HepG2 (cell line): ENCODE measurements around the gene ZNF17. TPM values are rescaled to one million over a fixed set of nuclear protein-coding genes. Genes with fewer than 3 reads are reported as not detected.

Experiments used
- ARID5B ChIP-seq: IDR thresholded peaks from 2 replicates; pipeline ENCODE4 v1.4.0; 2020; ENCODE audit warnings: mild to moderate bottlenecking, missing genetic modification reagents
- CBX5 ChIP-seq: sonication (generic); formaldehyde crosslinking; IDR thresholded peaks from 2 replicates; pipeline ENCODE4 v1.4.0; 2020; ENCODE audit warnings: missing genetic modification reagents, borderline replicate concordance
- CEBPG ChIP-seq: IDR thresholded peaks from 2 replicates; pipeline ENCODE4 v1.6.1; 2016
- CSRNP2 ChIP-seq: sonication (generic); formaldehyde crosslinking; conservative IDR thresholded peaks from 2 replicates; pipeline ENCODE4 v1.8.0; 2022; ENCODE audit warnings: low read depth, missing genetic modification reagents
- GABPB1 ChIP-seq: IDR thresholded peaks from 2 replicates; pipeline ENCODE4 v1.6.1; 2016; ENCODE audit warnings: mild to moderate bottlenecking, missing genetic modification reagents, moderate library complexity, missing compliant biosample characterization
- HMG20B ChIP-seq: conservative IDR thresholded peaks from 2 replicates; pipeline ENCODE4 v1.6.1; 2016; ENCODE audit warnings: missing genetic modification reagents, missing compliant biosample characterization
- KDM2A ChIP-seq: sonication (generic); formaldehyde crosslinking; IDR thresholded peaks from 2 replicates; pipeline ENCODE4 v1.4.0; 2020; ENCODE audit warnings: low read depth, missing genetic modification reagents, borderline replicate concordance
- KMT2A ChIP-seq: sonication (generic); formaldehyde crosslinking; IDR thresholded peaks from 2 replicates; pipeline ENCODE4 v1.4.0; 2020; ENCODE audit warnings: missing genetic modification reagents
- MIXL1 ChIP-seq: IDR thresholded peaks from 2 replicates; pipeline ENCODE4 v1.6.1; 2016
- MTF2 ChIP-seq: sonication (generic); formaldehyde crosslinking; IDR thresholded peaks from 2 replicates; pipeline ENCODE4 v1.5.0; 2020; ENCODE audit warnings: missing genetic modification reagents, borderline replicate concordance
- NFKB2 ChIP-seq: sonication (generic); formaldehyde crosslinking; IDR thresholded peaks from 2 replicates; pipeline ENCODE4 v1.4.0; 2020; ENCODE audit warnings: missing genetic modification reagents, borderline replicate concordance
- NR0B2 ChIP-seq: sonication (generic); formaldehyde crosslinking; IDR thresholded peaks from 2 replicates; pipeline ENCODE4 v1.4.0; 2020; ENCODE audit warnings: mild to moderate bottlenecking, missing genetic modification reagents
- PHF21A ChIP-seq: sonication (generic); formaldehyde crosslinking; IDR thresholded peaks from 2 replicates; pipeline ENCODE4 v1.5.0; 2020; ENCODE audit warnings: mild to moderate bottlenecking, missing genetic modification reagents
- PRDM4 ChIP-seq: sonication (generic); formaldehyde crosslinking; IDR thresholded peaks from 2 replicates; pipeline ENCODE4 v1.9.0; 2021; ENCODE audit warnings: missing genetic modification reagents, borderline replicate concordance
- SALL2 ChIP-seq: sonication (generic); formaldehyde crosslinking; IDR thresholded peaks from 2 replicates; pipeline ENCODE4 v1.8.1; 2023; ENCODE audit warnings: mild to moderate bottlenecking, missing genetic modification reagents, inconsistent platforms
- SAP130 ChIP-seq: IDR thresholded peaks from 2 replicates; pipeline ENCODE4 v1.6.1; 2016; ENCODE audit warnings: low read depth
- STAG1 ChIP-seq: sonication (generic); formaldehyde crosslinking; IDR thresholded peaks from 2 replicates; pipeline ENCODE4 v1.4.0; 2020; ENCODE audit warnings: missing genetic modification reagents
- THAP11 ChIP-seq: IDR thresholded peaks from 2 replicates; pipeline ENCODE4 v1.6.1; 2016; ENCODE audit warnings: missing biosample characterization, missing genetic modification reagents
- YEATS2 ChIP-seq: sonication (generic); formaldehyde crosslinking; IDR thresholded peaks from 2 replicates; pipeline ENCODE4 v1.4.0; 2020; ENCODE audit warnings: missing genetic modification reagents, borderline replicate concordance
- ZFY ChIP-seq: sonication (generic); formaldehyde crosslinking; IDR thresholded peaks from 2 replicates; pipeline ENCODE4 v1.4.0; 2020; ENCODE audit warnings: missing genetic modification reagents
- ZNF263 ChIP-seq: sonication (generic); formaldehyde crosslinking; IDR thresholded peaks from 2 replicates; pipeline ENCODE4 v1.4.0; 2020; ENCODE audit warnings: missing genetic modification reagents
- ZNF331 ChIP-seq: sonication (generic); formaldehyde crosslinking; IDR thresholded peaks from 2 replicates; pipeline ENCODE4 v1.4.0; 2020; ENCODE audit warnings: missing genetic modification reagents
- ZNF768 ChIP-seq: sonication (generic); formaldehyde crosslinking; IDR thresholded peaks from 2 replicates; pipeline ENCODE4 v1.4.0; 2020; ENCODE audit warnings: missing genetic modification reagents
- polyA plus RNA-seq, 8 experiments: library from polyadenylated mRNA; depleted of rRNA in 3 of 8; stranded (reverse) in 7 of 8; unstranded in 1 of 8; fragments of >200 nt; fragmentation: Illumina TruSeq in 4 of 8; extraction: Trizol in 4 of 8; gene quantifications; 2 replicates each; pipeline versions ENCODE4 v1.2.1 to v1.2.3, GENCODE V29; 2011 to 2016; ENCODE audit warnings: low read depth in 4 of 8, missing spikeins in 1 of 8, mixed read lengths in 1 of 8; ENCODE audit not compliant: insufficient read depth in 1 of 8
- total RNA-seq, 5 experiments: library from RNA; depleted of rRNA; stranded (reverse); fragments of >200 nt; fragmentation: Illumina TruSeq; extraction: Trizol; gene quantifications; 2 replicates each; pipeline ENCODE4 v1.2.3, GENCODE V29; 2016; ENCODE audit warnings: low read depth in 1 of 5

The ZNF17 gene
- total and polyA plus RNA-seq, 2 of the 13 experiments (the other 11 are each of a cell fraction or from before 2014, with no cell fraction given), result 3.7 to 10.1 TPM

- TF ChIP-seq SAP130 (CRISPR knock-in tag) (peak; percentile 52; the same call in 1 of the 2 replicates), ARID5B (0 out of 2 replicates have a peak, but pooled peaks have one; percentile 21), ZFY (CRISPR knock-in tag) (peak; percentile 77), KMT2A (CRISPR knock-in tag) (peak; percentile 39; the same call in 1 of the 2 replicates), NFKB2 (CRISPR knock-in tag) (peak; percentile 45; the same call in 1 of the 2 replicates), ZNF263 (CRISPR knock-in tag) (0 out of 2 replicates have a peak, but pooled peaks have one; percentile 21), CEBPG (peak; percentile 80), YEATS2 (CRISPR knock-in tag) (0 out of 2 replicates have a peak, but pooled peaks have one; percentile 18), PRDM4 (CRISPR knock-in tag) (no peak), MIXL1 (CRISPR knock-in tag) (no peak), STAG1 (CRISPR knock-in tag) (peak; percentile 90), NR0B2 (CRISPR knock-in tag) (no peak), ZNF331 (CRISPR knock-in tag) (peak; percentile 63; the same call in 1 of the 2 replicates), GABPB1 (CRISPR knock-in tag) (peak; percentile 51; the same call in 1 of the 2 replicates), THAP11 (CRISPR knock-in tag) (peak; percentile 92), CBX5 (peak; percentile 57; the same call in 1 of the 2 replicates), SALL2 (CRISPR knock-in tag) (no peak), PHF21A (CRISPR knock-in tag) (0 out of 2 replicates have a peak, but pooled peaks have one; percentile 24), HMG20B (CRISPR knock-in tag) (0 out of 2 replicates have a peak, but pooled peaks have one; percentile 12), KDM2A (peak; percentile 72; the same call in 1 of the 2 replicates), CSRNP2 (no peak), MTF2 (CRISPR knock-in tag) (no peak), ZNF768 (CRISPR knock-in tag) (peak; percentile 89)
Measured at GRCh38 chr19:57406516-57407123, 4.3 kb upstream of the ZNF17 start (continued).
